Stimulated activated CD8-positive, alpha-beta memory T cell treated with anti-CD3 and anti-CD28 coated beads, Interleukin-12 subunit alpha, Interleukin-12 subunit beta, amount 100 ng/mL, for 24 hours (primary cell): ENCODE results near the gene ACP7.
"Not testable (repeated sequence)": the region's sequence is repeated elsewhere in the genome, so short reads cannot be mapped to it uniquely, and the experiment has no call there.

Source experiments
- DNase-seq: peaks from one replicate; pipeline ENCODE4 v3.0.0-alpha.2; 2020; ENCODE audit errors: extremely low read depth

ACP7 gene

DNA sequence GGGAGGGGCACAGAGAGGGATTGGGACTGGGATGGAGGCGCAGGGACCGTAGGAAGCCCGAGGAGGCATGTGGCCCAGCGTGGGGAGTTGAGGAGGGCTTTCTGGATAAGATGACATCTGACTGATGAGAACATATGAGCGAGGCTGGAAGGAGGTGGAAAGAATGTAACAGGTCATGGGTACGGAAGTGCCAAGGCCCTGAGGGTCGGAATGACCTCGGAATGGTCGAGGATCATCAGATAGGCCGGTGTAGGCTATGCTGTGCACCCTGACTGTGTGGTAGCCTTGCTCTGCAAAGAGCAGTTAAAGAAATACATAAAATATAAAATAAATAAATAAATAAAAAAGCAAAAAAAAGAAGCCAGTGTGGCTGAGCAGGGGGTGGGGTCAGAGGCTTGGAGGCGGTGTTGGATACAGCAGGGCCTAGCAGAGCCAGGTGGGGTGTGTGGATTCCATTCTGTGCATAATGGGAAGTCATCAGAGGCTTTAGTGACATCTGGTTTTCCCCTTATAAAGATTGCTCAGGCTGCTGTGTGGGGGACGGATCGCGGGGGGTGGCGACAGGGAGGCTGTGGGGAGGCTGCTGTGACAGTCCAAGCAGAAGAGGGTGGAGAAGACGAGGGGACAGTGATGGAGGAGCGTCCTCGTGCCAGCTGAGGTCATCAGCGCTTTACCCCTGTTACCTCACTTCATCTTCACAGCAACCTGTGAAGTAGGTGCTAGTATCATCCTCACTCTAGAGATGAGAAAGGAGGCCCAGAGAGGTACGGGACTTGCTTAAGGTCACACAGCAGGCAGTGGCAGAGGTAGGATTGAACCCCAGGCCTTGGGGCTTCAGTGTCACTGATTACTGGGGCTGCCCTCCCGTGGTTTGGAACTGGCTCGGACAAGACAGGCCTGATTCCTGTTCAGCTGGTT, 46.4 kb downstream of the ACP7 start:
- DNase-seq, result no peak

DNA sequence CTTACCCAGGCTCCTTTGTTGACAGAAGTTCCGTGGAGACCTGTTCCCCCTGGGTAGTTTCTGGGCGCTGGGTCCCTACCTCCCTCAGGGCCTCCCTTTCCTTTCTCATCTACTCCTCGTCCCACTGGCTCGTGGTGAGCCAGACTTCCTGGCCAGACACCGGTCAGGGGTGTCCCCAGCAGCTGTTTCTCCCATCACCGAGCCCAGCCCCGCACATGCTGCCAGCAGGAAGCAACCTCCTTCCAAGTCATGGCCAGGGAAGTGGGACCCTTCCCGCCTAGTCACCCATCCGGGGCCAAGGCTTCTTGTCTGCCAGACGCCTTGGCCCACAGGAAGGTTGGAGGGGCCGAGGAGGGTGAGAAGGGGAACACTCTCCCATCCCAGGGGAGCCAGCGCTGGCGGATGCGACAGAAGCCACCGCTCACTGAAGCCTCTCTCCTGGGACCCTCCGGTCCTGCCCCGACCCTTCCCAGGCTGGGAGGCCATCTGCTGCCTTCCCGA, 47.1 kb downstream of the ACP7 start:
- no peak for DNase-seq

DNA sequence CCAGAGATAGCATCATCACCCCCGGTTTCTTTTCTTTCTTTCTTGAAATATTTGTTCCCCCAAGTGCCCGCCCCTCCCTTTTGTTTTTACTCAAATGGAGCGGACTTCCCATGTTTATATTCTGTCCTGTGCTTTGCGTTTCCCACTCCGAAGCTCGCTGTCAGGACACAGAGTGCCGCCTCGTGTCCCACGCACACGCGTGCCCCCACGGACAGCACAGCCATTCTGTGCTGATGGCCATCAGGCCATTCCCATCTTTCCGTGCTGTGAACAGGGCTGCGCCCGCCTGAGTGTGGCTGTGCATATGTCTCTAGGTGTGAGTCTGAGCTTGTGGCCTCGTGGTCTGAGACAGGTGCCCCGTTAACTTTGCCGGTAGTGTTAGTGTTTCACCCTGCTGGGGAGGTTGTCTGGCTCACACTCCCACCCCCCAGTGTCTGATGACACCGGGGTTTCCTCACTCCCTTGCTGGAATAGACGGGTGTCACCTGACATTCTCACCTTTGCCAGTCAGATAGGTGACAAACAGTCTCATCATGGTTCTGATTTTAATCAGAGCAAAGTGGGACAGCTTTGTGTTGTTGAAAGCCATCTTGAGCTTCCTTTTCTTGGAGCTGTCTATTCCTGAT, 48.3 kb downstream of the ACP7 start:
- DNase-seq, result no peak

DNA sequence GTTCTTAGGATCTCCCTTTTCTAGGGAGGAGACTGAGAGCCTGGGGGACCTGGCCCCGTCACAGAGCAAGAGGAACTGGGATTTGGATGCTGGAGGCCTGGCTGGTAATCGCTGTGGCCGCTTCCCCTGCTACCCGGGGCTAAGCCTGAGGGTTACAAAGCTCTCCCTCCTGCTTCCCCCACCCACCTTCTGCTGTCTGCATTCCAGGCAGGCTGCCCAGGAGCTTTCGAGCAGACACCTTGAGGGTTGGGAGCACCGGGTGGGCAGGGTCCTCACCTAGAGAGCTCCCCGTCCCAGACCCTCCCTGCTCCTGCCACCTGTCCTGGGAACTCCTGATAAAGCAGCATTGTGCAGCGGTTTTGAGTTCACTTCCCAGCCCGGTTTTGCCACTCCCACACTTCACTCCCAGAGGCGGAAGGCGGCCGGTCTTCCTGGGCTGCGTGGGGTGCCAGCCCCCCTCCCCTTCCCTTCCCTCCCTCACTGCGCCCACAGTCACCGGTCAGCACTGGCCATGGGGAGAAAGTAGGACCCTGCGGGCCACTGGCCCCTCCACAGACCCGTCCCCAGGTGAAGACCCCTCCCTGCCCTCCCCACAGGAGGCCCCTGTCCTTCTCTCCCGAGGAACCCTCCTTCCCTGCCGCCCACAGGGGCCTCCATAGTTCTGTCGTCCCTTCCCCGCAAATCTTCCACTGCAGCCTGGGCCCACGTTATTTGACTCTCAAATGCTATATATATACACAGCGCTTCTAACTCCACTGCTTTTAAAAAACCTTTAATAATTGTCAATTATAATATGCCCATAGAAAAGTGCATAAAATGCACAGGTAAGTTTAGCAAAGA, 49.5 kb downstream of the ACP7 start:
- DNase-seq, result no peak

DNA sequence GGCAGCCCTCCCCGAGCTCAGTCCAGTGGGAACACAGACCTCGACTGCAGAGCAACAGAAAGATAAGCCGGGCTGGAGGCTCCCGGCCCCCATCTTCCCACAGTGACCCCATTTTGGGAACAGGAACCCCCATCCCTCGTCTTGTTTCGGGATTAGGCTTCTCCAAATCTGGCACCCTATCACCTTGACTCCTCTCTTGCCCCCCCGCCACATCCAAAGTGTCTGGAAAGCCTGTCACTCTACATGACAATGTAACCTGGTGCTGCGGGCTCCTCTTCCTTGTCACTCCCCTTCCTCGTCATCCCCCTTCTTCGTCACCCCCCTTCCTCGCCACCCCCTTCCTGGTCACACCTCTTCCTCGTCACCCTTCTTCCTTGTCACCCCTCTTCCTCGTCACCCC, 51.5 kb downstream of the ACP7 start:
- DNase-seq, result no peak

DNA sequence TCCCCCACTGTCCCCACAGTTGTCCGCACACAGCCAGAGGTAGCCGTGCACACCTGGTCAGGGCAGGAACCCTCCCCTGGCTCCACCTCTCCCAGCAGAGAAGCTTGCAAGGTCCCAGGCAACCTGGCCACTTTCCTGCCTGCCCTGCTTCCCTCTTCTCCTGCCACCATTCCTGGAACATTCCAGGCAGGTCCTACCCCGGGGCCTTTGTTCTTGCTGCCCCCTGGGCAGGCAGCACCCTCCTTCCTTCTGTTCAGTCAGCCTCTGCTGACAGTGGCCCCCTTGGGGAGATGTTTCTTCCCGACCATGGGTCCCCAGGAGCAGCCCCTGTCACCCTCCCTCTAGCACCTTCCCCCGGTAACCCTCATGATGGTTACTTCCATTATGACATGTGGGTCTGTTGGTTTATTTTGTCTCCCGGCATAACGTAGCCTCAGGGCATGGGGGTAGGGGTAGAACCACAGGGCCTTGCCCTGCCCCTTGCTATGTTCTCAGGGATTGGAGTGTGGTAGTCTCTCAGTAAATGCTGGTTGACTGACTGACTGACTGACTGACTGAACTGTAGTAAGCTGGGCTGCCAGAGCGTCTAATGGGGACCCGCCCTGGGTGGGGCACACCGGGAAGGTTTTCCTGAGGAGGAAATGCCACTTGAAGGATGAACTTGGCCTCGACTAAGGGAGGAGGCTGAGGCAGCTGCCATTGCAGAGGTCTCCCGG, 52.2 kb downstream of the ACP7 start:
- DNase-seq, result no peak

DNA sequence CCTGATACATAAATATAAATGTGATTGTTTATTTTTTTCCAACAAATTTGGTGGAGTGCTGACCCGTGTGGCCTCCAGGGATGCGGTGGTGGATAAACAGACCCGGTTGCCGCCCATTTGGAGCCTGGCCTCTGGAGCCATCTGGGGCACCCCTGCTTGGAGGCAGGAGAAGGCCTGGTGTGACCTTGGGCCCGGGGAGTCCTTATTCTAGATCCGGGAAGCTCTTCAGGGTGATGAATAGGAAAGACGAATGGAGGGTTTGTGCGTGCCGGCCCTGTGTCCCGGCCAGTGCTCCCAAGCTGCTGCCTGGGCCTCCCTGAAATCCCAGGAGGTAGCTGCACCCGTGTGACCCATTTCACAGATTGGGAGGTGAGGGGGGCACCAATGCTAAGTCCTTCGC, 53.0 kb downstream of the ACP7 start:
- no peak for DNase-seq

DNA sequence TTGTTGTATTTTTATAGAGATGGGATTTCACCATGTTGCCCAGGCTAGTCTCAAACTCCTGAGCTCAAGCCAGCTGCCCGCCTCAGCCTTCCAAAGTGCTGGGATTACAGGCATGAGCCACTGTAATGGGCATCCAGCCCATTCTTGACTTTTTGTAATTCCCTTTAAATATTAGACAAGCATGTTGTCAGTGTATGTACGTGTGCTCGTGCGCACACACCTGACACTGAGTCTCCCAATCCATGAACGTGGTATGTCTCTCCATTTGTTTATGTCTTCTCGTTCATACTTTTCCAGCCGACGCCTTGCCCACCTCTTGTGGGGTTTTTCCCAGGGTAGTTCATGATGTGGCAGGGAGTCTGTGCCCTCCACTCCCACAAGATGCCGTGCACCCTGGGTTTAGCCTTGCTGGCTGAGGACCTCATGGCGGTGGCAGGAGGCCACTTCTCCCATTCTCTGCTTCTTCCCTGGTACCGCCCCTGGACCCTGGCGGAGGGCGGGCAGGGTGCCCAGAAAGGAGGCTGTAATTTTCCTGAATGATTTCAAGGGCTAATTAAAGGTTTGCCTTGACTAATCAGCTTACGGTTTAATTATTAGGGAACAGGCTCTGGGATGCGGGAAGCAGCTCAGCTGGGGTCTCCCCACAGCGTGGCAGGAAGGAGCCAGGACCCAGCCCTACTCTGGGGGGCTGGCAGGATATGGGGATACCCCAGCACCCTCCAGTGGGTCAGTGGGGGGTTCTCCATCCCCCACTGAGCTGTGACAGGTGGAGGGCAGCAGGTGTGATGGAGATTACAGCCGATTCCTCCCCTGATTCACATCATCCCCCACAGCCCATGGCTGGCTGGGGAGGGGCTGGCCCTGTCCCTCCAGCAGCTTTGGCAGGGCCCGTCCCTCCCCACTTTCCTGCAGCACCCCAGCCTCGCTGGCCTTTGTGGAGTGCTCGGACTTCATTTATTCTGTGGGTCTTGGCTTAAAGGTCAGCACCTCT, 54.3 kb downstream of the ACP7 start:
- no peak for DNase-seq

DNA sequence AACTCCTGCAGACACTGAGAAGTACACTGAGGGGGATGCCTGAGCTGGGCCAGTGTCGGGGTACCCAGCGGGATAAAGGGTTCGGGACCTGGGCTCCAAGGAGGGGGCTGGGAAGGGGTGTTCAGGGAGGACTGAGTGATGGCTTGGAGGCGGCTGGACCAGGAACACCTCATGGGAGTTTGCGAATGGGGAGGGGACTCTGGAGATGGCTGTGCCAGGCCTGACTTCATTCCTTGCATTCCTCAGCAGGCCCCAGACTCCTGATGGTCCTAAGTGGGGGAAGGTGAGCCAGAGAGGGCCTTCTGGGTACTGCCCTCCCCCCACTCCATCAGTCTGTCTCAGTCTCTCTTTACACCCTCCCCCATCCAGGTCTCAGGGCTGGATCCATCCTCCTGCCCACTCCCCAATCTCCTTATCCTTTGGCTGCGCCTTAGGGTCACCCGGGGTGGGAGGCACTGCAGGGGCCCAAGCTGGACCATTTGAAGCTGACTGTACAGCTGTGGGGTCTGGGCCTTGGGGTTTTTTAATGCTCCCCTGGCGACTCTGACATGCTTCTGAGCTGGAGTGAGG, 55.2 kb downstream of the ACP7 start:
- no peak for DNase-seq

DNA sequence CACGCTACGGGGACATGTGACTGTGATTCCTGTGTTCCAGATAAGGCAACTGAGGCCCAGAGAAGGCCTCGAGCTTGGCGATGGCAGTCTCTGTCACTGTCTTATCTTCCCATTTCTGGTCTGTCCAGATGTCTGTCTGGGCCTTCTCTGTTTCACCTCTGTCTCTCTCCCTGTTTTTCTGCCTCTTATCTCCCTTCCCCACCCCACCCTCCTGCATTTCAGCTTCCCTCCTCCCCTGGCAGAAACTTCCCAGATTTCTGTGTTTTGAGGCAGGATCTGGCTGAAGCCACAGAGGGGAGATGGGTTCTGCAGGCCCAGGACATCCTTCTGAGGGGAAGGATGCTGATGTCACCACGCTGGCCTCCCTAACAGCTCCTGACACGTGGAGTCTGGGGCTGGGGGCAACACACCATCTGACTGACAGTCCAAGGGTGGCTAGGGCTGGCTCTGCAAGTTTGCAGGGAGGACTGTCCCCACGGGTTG, 55.8 kb downstream of the ACP7 start:
- DNase-seq, result no peak

DNA sequence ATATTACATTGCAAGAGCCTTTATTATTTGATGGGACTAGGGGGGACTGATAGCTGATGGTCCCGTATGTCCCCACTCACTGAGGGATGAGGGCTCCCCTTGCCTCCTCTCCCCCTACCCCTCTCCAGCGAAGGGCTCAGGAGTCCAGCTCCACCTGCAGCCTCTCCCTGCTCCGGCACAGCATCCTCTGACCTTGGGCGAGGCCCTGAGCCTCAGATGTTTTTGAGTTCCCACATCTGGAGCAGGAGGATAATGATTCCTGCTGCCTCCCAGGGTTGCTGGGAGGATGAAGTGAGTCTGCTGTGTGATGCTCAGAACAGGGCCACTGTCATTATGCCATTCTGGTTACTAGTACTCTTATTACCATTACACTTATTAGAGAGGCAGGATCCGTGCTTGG, 56.4 kb downstream of the ACP7 start:
- DNase-seq, result no peak

DNA sequence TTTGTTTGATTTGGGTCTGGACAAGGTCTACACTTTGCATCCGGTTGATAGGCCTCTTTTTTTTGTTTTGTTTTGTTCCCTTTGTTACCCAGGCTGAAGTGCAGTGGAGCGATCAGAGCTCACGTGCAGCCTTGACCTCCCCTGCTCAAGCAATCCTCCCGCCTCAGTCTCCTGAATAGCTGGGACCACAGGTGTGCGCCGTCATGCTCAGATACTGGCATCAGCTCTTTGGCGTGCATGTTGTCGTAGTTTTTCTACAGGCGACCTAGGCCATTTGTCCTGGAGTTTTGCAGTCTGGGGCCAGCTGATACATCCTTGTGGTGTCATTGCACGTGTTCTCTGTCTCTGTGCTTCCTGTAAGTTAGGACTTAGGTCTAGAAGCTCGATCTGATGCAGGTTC, 57.8 kb downstream of the ACP7 start:
- DNase-seq, result no peak

DNA sequence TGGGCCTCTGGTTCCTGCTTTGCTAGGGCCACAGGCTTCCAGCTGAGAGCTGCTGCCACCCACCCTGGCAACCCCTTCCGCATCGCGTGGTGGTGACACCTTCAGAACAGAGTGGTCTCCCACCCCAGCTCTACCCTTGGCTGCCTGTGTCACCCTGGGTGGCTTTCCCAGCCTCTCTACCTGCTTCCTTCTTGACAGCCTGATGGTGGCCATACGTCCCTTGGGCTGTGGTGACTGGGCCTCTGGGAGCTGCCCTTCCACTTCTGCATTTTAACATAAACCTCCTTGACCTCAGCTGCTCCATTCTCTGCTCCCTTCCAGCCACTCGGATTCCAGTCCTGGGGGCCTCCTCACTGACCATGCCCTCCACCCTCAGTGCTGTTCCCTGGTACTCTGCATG, 58.5 kb downstream of the ACP7 start:
- no peak for DNase-seq

DNA sequence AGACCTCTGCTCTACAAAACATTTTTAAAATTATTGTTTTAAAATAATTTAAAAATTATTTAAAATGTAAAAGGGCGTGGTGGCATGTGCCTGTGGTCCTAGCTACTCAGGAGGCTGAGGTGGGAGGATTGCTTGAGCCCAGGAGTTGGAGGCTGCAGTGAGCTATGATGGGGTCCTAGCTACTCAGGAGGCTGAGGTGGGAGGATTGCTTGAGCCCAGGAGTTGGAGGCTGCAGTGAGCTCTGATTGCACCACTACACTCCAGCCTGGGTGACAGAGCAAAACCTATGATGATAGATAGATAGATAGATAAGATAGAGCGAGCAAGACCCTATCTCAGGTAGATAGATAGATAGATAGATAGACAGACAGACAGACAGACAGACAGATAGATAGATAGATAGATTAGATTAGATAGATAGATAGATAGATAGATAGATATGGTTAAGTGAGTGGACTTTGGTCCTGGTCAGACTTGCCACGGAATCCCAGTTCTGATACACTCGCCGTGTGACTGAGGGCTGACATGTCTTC, 59.7 kb downstream of the ACP7 start:
- DNase-seq, result not testable (repeated sequence)

DNA sequence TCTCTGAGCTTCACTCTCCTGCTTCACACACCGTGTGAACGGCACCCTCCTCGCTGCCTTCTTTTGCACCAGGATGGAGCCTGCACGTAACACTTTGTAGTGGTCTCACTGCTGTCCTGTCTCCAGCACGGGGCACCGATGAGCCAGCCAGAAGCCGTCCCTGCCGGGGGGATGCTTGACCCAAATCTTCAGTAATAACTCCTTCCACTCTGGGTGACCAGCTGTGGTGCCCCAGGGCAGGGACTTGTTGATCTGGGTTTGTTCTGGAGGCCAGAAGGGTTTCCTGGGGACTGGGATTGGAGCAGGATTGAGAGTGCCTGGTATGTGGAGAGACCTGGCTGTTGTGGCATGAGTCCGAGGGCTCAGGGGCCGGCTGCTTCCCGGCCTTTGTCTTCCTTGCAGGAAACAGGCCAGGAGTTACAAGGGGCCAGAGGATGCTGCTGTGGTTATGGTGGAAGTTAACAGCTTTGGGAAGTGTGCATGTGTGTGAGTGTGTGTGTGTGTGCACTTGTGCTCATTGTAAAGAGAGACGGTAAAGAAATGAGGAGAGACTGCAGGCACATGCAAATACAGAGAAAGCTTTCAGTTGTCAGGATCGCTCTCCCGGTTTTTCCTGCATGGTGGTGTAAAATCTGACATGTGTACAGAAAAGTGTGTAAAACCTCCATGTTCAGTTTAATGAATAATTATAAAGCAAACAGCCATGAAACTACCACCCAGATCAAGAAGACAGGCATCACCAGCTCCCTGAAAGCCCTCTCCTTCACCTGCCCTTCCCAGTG, 60.3 kb downstream of the ACP7 start:
- no peak for DNase-seq

DNA sequence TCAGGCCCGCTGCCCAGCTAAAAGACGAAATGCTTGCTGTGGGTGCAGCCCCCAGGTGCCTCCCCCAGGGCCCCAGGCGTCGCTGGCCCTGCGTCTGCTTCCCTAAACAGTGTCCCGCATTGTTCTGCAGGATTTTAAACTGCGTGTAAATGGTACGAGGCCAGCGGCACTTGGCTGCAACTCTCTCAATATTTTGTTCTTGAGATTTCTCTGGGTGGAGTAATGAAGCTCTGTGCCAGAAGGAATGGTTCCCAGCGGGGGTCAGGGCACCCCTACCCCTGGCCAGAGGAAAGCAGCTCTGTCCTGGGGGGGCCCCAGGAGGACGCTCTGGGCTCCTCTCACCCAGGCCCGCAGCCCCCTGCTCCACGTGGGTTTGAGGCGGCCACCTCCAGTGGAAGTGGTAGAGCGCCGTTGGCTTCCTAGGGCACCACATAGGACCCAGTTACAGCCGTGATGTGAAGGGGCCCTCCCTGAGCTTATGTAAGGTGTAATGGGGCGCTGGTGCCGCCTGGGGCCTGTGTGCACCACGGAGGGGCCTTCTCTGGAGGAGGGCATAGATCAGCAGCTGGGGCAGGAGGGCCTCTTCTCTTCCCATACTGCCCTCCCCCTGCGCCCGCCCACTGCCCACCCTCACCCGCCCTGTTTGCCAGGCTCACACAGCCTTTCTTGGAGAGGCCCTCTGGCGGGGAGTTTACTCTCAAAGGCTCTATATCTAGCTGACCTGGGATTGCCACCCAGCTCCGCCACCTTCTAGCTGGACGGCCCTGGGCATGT, 61.2 kb downstream of the ACP7 start:
- no peak for DNase-seq

DNA sequence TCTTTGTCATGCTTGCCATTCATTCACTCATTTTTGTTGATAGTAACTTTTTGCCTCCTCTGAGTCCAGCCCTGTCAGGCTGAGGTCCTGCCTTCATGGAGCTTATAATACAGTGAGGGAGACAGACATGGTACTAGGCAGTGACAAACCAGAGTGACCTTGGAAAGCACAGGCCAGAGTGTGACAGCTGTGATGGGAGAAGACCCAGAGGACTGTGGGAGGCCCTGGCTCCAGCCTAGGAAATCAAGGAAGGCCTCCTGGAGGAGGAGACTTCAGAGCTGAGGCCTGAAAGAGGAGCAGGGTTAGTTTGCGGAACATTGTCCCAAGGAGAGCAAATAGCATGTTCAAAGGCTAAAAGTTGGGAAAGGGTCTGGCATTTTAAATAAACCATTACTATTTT, 61.9 kb downstream of the ACP7 start:
- no peak for DNase-seq
